Heart left ventricle (tissue), 13 donors: ENCODE data around the gene PEX11A.

ENCODE experiments used
- POLR2A ChIP-seq, 2 donors: fragments of 450-650 bp; IDR thresholded peaks; one replicate each; pipeline ENCODE4 v1.6.1; 2017; ENCODE audit warnings: antibody characterized with exemption in 2 of 2, mild to moderate bottlenecking in 2 of 2, moderate library complexity in 2 of 2
- TF ChIP-seq, protein P1 (sequence below), 12 donors: fragments of 200-600 bp; sonication (generic) in 4 of 12; IDR thresholded peaks; one replicate each; pipeline versions ENCODE4 v1.5.0 to v1.8.0; 2018 to 2022; ENCODE audit warnings: antibody characterized with exemption in 12 of 12, mild to moderate bottlenecking in 5 of 12
- donor health status: ischemic (EF 13 %, LVEDD 7.1; RV severe dilation, severe dysfunction).
- donor health status: DM: no; HTN: yes; CAD: no.
- donor health status: DM: no; HTN: no; CAD: no.
- donor health status: ischemic (EF 25% LVEDD 6.9; RV normal size, moderate dysfunction).
- donor health status: ischemic (EF 25% LVEDD 5.7; RV mildly dilated, moderate dysfunction).
- donor health status: ischemic (EF 35%, LVEDD 5.7; RV mildly dilated, moderate dysfunction).
- donor health status: nonischemic (EF 11% LVEDD 7.7; RV severe dilation, severe dysfunction).
- donor health status: DM: yes; HTN: yes; CAD: no.
- donor health status: PGD.
- donor health status: ischemic (EF 29% LVEDD 5.4; RV normal size, mild dysfunction).
- donor health status: nonischemic (EF 23%, LVEDD 6.1; RV moderate dilation, normal function).

DNA sequence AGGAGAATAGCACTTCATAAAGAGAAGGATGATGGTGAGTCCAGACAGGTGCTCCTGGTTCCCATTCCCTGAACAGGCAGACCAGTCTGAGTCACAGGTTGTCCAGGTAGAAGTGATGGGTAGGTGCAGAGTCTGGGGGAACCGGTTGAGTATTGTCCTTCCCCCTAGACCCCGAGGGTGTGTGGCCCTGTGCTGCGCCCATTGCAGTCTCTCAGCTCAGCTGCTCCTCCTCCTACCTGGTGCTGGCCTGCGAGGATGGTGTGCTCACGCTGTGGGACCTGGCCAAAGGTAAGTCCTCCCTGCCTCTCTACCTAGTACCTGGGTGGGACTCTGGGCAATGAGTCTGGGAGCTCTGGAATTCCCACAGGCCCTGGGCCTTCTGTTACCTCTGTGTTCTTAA lies 40.7 kb upstream of the PEX11A start:
- TF ChIP-seq, protein P1, sequence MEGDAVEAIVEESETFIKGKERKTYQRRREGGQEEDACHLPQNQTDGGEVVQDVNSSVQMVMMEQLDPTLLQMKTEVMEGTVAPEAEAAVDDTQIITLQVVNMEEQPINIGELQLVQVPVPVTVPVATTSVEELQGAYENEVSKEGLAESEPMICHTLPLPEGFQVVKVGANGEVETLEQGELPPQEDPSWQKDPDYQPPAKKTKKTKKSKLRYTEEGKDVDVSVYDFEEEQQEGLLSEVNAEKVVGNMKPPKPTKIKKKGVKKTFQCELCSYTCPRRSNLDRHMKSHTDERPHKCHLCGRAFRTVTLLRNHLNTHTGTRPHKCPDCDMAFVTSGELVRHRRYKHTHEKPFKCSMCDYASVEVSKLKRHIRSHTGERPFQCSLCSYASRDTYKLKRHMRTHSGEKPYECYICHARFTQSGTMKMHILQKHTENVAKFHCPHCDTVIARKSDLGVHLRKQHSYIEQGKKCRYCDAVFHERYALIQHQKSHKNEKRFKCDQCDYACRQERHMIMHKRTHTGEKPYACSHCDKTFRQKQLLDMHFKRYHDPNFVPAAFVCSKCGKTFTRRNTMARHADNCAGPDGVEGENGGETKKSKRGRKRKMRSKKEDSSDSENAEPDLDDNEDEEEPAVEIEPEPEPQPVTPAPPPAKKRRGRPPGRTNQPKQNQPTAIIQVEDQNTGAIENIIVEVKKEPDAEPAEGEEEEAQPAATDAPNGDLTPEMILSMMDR (IDR thresholded peaks at IDR 0.05), result no peak
- TF ChIP-seq POLR2A (IDR thresholded peaks at IDR 0.05), result no peak
